ENCODE results near the gene BACE1. TPM values are rescaled to one million over a fixed set of nuclear protein-coding genes. Genes with fewer than 3 reads are reported as not detected.

Gene BACE1
- total and polyA plus RNA-seq, 2 experiments from 2014 or later: 2.4 to 7.2 TPM

DNA sequence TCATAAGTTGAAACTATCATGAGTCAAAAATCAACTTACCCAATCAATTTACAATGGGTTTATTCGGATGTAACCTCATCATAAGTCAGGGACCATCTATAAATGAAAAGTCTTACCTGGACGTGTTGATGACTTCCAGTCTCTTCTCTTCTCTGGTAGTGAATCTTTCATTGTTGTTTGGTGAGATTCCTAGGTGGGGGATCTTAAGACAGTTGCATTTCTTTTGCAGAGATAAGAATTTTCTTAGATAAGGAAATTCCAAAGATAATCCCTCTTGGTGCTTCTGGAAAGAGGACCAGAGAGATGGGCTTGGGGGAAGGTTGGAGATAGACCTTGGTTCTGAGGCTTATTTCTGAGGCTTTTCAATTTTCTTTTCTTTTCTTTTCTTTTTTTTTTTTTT is 46.2 kb downstream of the BACE1 start:
- peaks cover 9% of the 10 kb centered on the region for H3K4me1 Mint-ChIP-seq
- Histone ChIP-seq H3K79me2 (replicated peaks; ENCODE audit: insufficient read depth) (no peaks in the 10 kb centered on the region), H3K9me2 (ENCODE audit: insufficient read depth) (no peaks in the 10 kb centered on the region), H3K4me2 (no peak overlapping the region), H4K20me1 (replicated peaks; ENCODE audit: insufficient read depth) (peaks cover 19% of the 10 kb centered on the region; the same call in 1 of the 2 replicates), H3F3A (replicated peaks; ENCODE audit: low read depth) (no peaks in the 10 kb centered on the region), H2AFZ (no peak overlapping the region), H3K27me3 (ENCODE audit: insufficient read depth) (peaks cover 9% of the 10 kb centered on the region), H3K4me3 (no peak overlapping the region), H3K36me3 (ENCODE audit: insufficient read depth) (no peaks in the 10 kb centered on the region), H3K4me1 (ENCODE audit: insufficient read depth) (no peaks in the 10 kb centered on the region), H3K27ac (ENCODE audit: low read depth) (no peak overlapping the region)
- no peak overlapping the region for H3K27ac Mint-ChIP-seq
- no peak for DNase-seq (ENCODE audit: low spot score)
- no peak for ATAC-seq
- H3K4me3 Mint-ChIP-seq: no peak overlapping the region
- peaks cover 13% of the 10 kb centered on the region; the same call in 2 of the 3 replicates for H3K36me3 Mint-ChIP-seq (ENCODE audit: low read depth)
- H3K9me3 Mint-ChIP-seq: no peaks in the 10 kb centered on the region
- no peaks in the 10 kb centered on the region for H3K27me3 Mint-ChIP-seq (ENCODE audit: insufficient read depth, low read depth, poor library complexity)
- TF ChIP-seq NANOG (IDR thresholded peaks at IDR 0.05; ENCODE audit: borderline replicate concordance) (no peak), EZH2 (IDR thresholded peaks at IDR 0.05; ENCODE audit: low read depth, unreplicated experiment) (no peak), POLR2AphosphoS5 (IDR thresholded peaks at IDR 0.05; ENCODE audit: low read depth) (no peak), STAT1 (IDR thresholded peaks at IDR 0.05; ENCODE audit: unreplicated experiment) (no peak), ZNF114 (CRISPR knock-in tag; IDR thresholded peaks at IDR 0.05) (no peak), EZH2phosphoT487 (IDR thresholded peaks at IDR 0.05; ENCODE audit: unreplicated experiment) (no peak), JUNB (IDR thresholded peaks at IDR 0.05; ENCODE audit: unreplicated experiment) (no peak), ZNF331 (CRISPR knock-in tag; IDR thresholded peaks at IDR 0.05; ENCODE audit: low read depth) (no peak)
- TF ChIP-seq, protein P1, sequence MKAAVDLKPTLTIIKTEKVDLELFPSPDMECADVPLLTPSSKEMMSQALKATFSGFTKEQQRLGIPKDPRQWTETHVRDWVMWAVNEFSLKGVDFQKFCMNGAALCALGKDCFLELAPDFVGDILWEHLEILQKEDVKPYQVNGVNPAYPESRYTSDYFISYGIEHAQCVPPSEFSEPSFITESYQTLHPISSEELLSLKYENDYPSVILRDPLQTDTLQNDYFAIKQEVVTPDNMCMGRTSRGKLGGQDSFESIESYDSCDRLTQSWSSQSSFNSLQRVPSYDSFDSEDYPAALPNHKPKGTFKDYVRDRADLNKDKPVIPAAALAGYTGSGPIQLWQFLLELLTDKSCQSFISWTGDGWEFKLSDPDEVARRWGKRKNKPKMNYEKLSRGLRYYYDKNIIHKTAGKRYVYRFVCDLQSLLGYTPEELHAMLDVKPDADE (IDR thresholded peaks at IDR 0.05): no peak
- TF ChIP-seq, protein P2, sequence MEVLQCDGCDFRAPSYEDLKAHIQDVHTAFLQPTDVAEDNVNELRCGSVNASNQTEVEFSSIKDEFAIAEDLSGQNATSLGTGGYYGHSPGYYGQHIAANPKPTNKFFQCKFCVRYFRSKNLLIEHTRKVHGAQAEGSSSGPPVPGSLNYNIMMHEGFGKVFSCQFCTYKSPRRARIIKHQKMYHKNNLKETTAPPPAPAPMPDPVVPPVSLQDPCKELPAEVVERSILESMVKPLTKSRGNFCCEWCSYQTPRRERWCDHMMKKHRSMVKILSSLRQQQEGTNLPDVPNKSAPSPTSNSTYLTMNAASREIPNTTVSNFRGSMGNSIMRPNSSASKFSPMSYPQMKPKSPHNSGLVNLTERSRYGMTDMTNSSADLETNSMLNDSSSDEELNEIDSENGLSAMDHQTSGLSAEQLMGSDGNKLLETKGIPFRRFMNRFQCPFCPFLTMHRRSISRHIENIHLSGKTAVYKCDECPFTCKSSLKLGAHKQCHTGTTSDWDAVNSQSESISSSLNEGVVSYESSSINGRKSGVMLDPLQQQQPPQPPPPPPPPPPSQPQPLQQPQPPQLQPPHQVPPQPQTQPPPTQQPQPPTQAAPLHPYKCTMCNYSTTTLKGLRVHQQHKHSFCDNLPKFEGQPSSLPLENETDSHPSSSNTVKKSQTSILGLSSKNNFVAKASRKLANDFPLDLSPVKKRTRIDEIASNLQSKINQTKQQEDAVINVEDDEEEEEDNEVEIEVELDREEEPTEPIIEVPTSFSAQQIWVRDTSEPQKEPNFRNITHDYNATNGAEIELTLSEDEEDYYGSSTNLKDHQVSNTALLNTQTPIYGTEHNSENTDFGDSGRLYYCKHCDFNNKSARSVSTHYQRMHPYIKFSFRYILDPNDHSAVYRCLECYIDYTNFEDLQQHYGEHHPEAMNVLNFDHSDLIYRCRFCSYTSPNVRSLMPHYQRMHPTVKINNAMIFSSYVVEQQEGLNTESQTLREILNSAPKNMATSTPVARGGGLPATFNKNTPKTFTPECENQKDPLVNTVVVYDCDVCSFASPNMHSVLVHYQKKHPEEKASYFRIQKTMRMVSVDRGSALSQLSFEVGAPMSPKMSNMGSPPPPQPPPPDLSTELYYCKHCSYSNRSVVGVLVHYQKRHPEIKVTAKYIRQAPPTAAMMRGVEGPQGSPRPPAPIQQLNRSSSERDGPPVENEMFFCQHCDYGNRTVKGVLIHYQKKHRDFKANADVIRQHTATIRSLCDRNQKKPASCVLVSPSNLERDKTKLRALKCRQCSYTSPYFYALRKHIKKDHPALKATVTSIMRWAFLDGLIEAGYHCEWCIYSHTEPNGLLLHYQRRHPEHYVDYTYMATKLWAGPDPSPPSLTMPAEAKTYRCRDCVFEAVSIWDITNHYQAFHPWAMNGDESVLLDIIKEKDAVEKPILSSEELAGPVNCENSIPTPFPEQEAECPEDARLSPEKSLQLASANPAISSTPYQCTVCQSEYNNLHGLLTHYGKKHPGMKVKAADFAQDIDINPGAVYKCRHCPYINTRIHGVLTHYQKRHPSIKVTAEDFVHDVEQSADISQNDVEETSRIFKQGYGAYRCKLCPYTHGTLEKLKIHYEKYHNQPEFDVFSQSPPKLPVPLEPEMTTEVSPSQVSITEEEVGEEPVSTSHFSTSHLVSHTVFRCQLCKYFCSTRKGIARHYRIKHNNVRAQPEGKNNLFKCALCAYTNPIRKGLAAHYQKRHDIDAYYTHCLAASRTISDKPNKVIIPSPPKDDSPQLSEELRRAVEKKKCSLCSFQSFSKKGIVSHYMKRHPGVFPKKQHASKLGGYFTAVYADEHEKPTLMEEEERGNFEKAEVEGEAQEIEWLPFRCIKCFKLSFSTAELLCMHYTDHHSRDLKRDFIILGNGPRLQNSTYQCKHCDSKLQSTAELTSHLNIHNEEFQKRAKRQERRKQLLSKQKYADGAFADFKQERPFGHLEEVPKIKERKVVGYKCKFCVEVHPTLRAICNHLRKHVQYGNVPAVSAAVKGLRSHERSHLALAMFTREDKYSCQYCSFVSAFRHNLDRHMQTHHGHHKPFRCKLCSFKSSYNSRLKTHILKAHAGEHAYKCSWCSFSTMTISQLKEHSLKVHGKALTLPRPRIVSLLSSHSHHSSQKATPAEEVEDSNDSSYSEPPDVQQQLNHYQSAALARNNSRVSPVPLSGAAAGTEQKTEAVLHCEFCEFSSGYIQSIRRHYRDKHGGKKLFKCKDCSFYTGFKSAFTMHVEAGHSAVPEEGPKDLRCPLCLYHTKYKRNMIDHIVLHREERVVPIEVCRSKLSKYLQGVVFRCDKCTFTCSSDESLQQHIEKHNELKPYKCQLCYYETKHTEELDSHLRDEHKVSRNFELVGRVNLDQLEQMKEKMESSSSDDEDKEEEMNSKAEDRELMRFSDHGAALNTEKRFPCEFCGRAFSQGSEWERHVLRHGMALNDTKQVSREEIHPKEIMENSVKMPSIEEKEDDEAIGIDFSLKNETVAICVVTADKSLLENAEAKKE (CRISPR knock-in tag; IDR thresholded peaks at IDR 0.05): no peak
- TF ChIP-seq, protein P3, sequence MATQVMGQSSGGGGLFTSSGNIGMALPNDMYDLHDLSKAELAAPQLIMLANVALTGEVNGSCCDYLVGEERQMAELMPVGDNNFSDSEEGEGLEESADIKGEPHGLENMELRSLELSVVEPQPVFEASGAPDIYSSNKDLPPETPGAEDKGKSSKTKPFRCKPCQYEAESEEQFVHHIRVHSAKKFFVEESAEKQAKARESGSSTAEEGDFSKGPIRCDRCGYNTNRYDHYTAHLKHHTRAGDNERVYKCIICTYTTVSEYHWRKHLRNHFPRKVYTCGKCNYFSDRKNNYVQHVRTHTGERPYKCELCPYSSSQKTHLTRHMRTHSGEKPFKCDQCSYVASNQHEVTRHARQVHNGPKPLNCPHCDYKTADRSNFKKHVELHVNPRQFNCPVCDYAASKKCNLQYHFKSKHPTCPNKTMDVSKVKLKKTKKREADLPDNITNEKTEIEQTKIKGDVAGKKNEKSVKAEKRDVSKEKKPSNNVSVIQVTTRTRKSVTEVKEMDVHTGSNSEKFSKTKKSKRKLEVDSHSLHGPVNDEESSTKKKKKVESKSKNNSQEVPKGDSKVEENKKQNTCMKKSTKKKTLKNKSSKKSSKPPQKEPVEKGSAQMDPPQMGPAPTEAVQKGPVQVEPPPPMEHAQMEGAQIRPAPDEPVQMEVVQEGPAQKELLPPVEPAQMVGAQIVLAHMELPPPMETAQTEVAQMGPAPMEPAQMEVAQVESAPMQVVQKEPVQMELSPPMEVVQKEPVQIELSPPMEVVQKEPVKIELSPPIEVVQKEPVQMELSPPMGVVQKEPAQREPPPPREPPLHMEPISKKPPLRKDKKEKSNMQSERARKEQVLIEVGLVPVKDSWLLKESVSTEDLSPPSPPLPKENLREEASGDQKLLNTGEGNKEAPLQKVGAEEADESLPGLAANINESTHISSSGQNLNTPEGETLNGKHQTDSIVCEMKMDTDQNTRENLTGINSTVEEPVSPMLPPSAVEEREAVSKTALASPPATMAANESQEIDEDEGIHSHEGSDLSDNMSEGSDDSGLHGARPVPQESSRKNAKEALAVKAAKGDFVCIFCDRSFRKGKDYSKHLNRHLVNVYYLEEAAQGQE (IDR thresholded peaks at IDR 0.05; ENCODE audit: unreplicated experiment): no peak
- TF ChIP-seq, protein P4, sequence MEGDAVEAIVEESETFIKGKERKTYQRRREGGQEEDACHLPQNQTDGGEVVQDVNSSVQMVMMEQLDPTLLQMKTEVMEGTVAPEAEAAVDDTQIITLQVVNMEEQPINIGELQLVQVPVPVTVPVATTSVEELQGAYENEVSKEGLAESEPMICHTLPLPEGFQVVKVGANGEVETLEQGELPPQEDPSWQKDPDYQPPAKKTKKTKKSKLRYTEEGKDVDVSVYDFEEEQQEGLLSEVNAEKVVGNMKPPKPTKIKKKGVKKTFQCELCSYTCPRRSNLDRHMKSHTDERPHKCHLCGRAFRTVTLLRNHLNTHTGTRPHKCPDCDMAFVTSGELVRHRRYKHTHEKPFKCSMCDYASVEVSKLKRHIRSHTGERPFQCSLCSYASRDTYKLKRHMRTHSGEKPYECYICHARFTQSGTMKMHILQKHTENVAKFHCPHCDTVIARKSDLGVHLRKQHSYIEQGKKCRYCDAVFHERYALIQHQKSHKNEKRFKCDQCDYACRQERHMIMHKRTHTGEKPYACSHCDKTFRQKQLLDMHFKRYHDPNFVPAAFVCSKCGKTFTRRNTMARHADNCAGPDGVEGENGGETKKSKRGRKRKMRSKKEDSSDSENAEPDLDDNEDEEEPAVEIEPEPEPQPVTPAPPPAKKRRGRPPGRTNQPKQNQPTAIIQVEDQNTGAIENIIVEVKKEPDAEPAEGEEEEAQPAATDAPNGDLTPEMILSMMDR (conservative IDR thresholded peaks at IDR 0.05; ENCODE audit: low read depth in 2 of 2): no peak

Data from GM23338 (cell line).